Left ventricle myocardium superior (tissue), 1 donor: Measurements from ENCODE around the gene EHBP1. TPM values are rescaled to one million over a fixed set of nuclear protein-coding genes. Genes with fewer than 3 reads are reported as not detected.

Experiments
- ATAC-seq: fragments of 200-7000 bp; cut with Tn5 transposase; one replicate; pipeline ENCODE4 v1.9.1; 2020; ENCODE audit warnings: mild to moderate bottlenecking, moderate library complexity
- DNase-seq: peaks from one replicate; pipeline ENCODE4 v3.0.0-alpha.2; 2020
- intact Hi-C: fragments of 100-400 bp; cut with micrococcal nuclease; formaldehyde crosslinking; loops from one replicate; pipeline ENCODE4 v1.11.0; 2022
- total RNA-seq: library from RNA; stranded (reverse); fragmentation: NEBNext Ultra II Directional; extraction: Animal tissue kit (Norgen Biotek cat#: 25700); gene quantifications from one replicate; pipeline ENCODE4 v1.2.1, GENCODE V29; 2021
- donor health status: DM: no; HTN: yes; CAD: no; lungs with severe emphysema.

Gene EHBP1
- total RNA-seq, 1 donor from 2014 or later, result 21.8 TPM

- DNase-seq, result no peak
- intact Hi-C loops, result no loop called here
- ATAC-seq, result no peak
Measured at GRCh38 chr2:62801814-62802523, 96.5 kb downstream of the EHBP1 start.

GRCh38 chr2:62803961-62804360 is 98.4 kb downstream of the EHBP1 start:
- intact Hi-C loops, result no loop called here
- ATAC-seq (no peak), DNase-seq (no peak)

GRCh38 chr2:62806231-62806630 is 100.7 kb downstream of the EHBP1 start:
- no peak for ATAC-seq
- no peak for DNase-seq
- intact Hi-C loops, result no loop called here

GRCh38 chr2:62808554-62808953 is 103.0 kb downstream of the EHBP1 start:
- intact Hi-C loops, result no loop called here
- no peak for ATAC-seq

GRCh38 chr2:62811086-62811485 is 105.6 kb downstream of the EHBP1 start:
- no peak for DNase-seq
- ATAC-seq, result no peak
- intact Hi-C loops, result no loop called here

More at GRCh38 chr2:62808554-62808953, 103.0 kb downstream of the EHBP1 start:
- DNase-seq, result no peak

- no peak for ATAC-seq
- no peak for DNase-seq
- intact Hi-C loops, result no loop called here
Measured at GRCh38 chr2:62811972-62812371, 106.5 kb downstream of the EHBP1 start.

- intact Hi-C loops, result no loop called here
- DNase-seq, result no peak
- ATAC-seq, result no peak
Measured at GRCh38 chr2:62812921-62813825, 107.7 kb downstream of the EHBP1 start.

GRCh38 chr2:62814123-62814522 is 108.6 kb downstream of the EHBP1 start:
- DNase-seq, result no peak
- no peak for ATAC-seq
- intact Hi-C loops, result no loop called here

GRCh38 chr2:62817348-62817747 is 111.8 kb downstream of the EHBP1 start:
- DNase-seq (no peak), ATAC-seq (no peak)
- intact Hi-C loops, result no loop called here

GRCh38 chr2:62817995-62818713 is 112.6 kb downstream of the EHBP1 start:
- DNase-seq (no peak), ATAC-seq (no peak)
- intact Hi-C loops, result no loop called here

- ATAC-seq (no peak), DNase-seq (no peak)
- intact Hi-C loops, result no loop called here
Measured at GRCh38 chr2:62822549-62822948, 117.0 kb downstream of the EHBP1 start.

GRCh38 chr2:62824388-62824787 is 118.9 kb downstream of the EHBP1 start:
- intact Hi-C loops, result no loop called here
- DNase-seq, result no peak
- ATAC-seq, result no peak

- DNase-seq, result no peak
- ATAC-seq, result no peak
- intact Hi-C loops, result no loop called here
Measured at GRCh38 chr2:62826141-62826540, 120.6 kb downstream of the EHBP1 start.

- intact Hi-C loops, result no loop called here
- ATAC-seq, result peak; percentile 24
- DNase-seq, result no peak
Measured at GRCh38 chr2:62826953-62827675, 121.6 kb downstream of the EHBP1 start.

- intact Hi-C loops, result no loop called here
- DNase-seq (no peak), ATAC-seq (no peak)
Measured at GRCh38 chr2:62831729-62832128, 126.2 kb downstream of the EHBP1 start.

GRCh38 chr2:62844311-62845090 is 139.0 kb downstream of the EHBP1 start:
- ATAC-seq (no peak), DNase-seq (no peak)
- intact Hi-C loops, result loop anchor here (5.0 kb wide), 1 partner anchor 377 kb away; no protein-coding TSS in a partner anchor

- ATAC-seq (no peak), DNase-seq (no peak)
- intact Hi-C loops, result loop anchor here (5.0 kb wide), 1 partner anchor 378 kb away; no protein-coding TSS in a partner anchor
Measured at GRCh38 chr2:62845256-62845655, 139.7 kb downstream of the EHBP1 start.

GRCh38 chr2:62852254-62852653 is 146.7 kb downstream of the EHBP1 start:
- intact Hi-C loops, result no loop called here
- ATAC-seq, result no peak
- no peak for DNase-seq
